ENCODE data around the gene TMEM95. TPM values are rescaled to one million over a fixed set of nuclear protein-coding genes. Genes with fewer than 3 reads are reported as not detected.

The TMEM95 gene
- total and polyA plus RNA-seq, 2 donors (not counting 1 experiment from before 2014, with no cell fraction given) = 0.25 TPM; not detected in 1

DNA sequence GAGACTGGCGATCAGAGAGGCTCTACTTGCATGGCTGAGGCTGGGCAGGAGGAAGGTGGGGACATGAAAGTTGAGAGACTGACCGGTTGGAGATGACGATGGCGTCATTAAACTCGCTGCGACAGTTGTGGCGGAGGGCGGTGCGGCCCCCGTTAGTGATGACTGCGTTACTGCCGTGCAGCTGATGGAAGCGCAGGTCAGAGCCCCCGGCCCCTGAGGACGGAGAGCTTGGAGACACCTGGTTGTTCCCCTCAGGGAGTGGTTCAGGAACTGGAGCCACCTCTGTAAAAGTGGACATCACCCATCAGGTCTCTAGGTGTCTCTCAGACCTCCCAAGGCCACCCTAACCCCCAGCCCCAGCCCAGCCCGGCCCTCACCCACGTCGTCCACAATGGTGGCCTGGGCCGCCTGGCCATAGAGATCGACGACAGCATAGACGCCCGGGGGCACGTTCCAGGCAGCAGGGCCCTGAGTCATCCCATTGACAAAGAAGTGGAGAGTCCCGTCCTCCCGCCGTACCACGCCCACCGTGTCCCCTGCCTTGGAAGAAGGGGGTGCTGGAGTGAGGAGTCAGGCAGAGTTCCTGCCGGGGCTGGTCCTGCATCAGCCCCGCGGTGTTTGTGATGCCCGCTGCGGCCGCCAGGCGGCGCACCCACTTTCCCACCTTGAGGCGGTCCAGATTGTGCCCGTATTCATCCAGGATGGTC lies 31.1 kb upstream of the TMEM95 start:
- intact Hi-C loops (cut with micrococcal nuclease) = loop anchor here (1.0 kb wide), 1 partner anchor 21 kb away; no protein-coding TSS in a partner anchor
- no peak overlapping the region for H3K4me3 ChIP-seq (ENCODE audit: control extremely low read depth in 1 of 5, extremely low read depth in 1 of 5, insufficient read depth in 1 of 5, low read depth in 2 of 5, low read length in 4 of 5)
- peak overlapping the region; percentile 20 for H3K27ac Mint-ChIP-seq
- H3K36me3 ChIP-seq (replicated peaks in 1 of 2; ENCODE audit: control extremely low read depth in 1 of 2, control insufficient read depth in 1 of 2, extremely low read depth in 1 of 2, insufficient read depth in 2 of 2, low read length in 1 of 2) = peaks cover 0 to 61% of the 10 kb centered on the region in 2 experiments
- H2AFZ ChIP-seq (ENCODE audit: insufficient read depth, low read depth, low read length, poor library complexity, severe bottlenecking) = no peak overlapping the region
- H3K27me3 Mint-ChIP-seq = no peaks in the 10 kb centered on the region
- peak; percentile 91 for TF ChIP-seq CTCF (IDR thresholded peaks at IDR 0.05)
- no peak for TF ChIP-seq EZH2 (IDR thresholded peaks at IDR 0.05; ENCODE audit: borderline replicate concordance, insufficient read depth, low read depth, low read length, poor library complexity, severe bottlenecking)
- peaks cover 17% of the 10 kb centered on the region for H3K4me1 Mint-ChIP-seq
- H3K9ac ChIP-seq (ENCODE audit: low read length) = no peak overlapping the region
- H3K27ac ChIP-seq (ENCODE audit: low read length in 2 of 2) = no peak overlapping the region
- no peaks in the 10 kb centered on the region for H3K9me3 Mint-ChIP-seq (ENCODE audit: insufficient read depth)
- peaks cover 5% of the 10 kb centered on the region for H4K20me1 ChIP-seq (ENCODE audit: control insufficient read depth, insufficient read depth, low read length, poor library complexity, severe bottlenecking)
- peaks cover 29% of the 10 kb centered on the region for H3K79me2 ChIP-seq (ENCODE audit: control insufficient read depth, insufficient read depth, low read length)
- H3K9me3 ChIP-seq (ENCODE audit: control extremely low read depth in 1 of 3, control insufficient read depth in 2 of 3, insufficient read depth in 1 of 3, low read length in 2 of 3) = no peaks in the 10 kb centered on the region
- 70% methylated on average over 38 of the region's 39 CpGs for WGBS (ENCODE audit: insufficient coverage)
- CTCF ChIA-PET = interaction anchor here (1.0 to 5.1 kb wide), 7 partner anchors 10 to 43 kb away, joined by 3 to 47 read pairs (median 5); partner anchors contain the start of genes ACAP1 and SLC2A4
- H3K4me3 Mint-ChIP-seq = no peak overlapping the region
- H3K4me1 ChIP-seq (ENCODE audit: control insufficient read depth in 2 of 2, insufficient read depth in 2 of 2, low read length in 2 of 2) = peaks cover 7 to 13% of the 10 kb centered on the region in 2 donors
- POLR2A ChIA-PET = interaction anchor here (0.6 to 1.7 kb wide), 3 partner anchors 13 to 881 kb away, joined by 3 to 6 read pairs (median 4); partner anchors contain the start of gene ACAP1
- DNase-seq (peak; percentile 75), ATAC-seq (ENCODE audit: low read depth) (peak; percentile 37)
- no peak overlapping the region for H3K4me2 ChIP-seq (replicated peaks; ENCODE audit: low read depth, low read length, poor library complexity, severe bottlenecking)
- no peaks in the 10 kb centered on the region for H3K27me3 ChIP-seq (replicated peaks in 1 of 4; ENCODE audit: control extremely low read depth in 1 of 4, control insufficient read depth in 3 of 4, insufficient read depth in 4 of 4, low read length in 3 of 4)

DNA sequence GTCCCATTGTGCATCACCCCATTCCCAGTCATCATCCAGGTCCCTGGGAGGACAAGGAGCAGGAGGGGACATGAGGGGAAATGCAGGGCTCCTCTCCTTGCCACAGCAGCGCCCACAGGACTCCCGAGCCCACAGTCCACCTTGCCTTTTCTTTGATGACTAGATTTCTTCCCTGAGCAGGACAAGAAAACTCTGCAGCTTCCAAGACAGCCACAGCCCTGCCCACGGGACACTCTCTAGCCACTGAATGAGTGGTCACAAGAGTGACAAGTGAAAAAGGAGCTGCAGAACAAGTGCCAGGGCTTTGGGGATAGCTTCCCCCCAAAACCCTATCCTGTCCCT lies 30.5 kb upstream of the TMEM95 start:
- Histone ChIP-seq H3K4me2 (replicated peaks; ENCODE audit: low read depth, low read length, poor library complexity, severe bottlenecking) (no peak overlapping the region), H3K9me3 (ENCODE audit: control extremely low read depth in 1 of 3, control insufficient read depth in 2 of 3, insufficient read depth in 1 of 3, low read length in 2 of 3) (no peaks in the 10 kb centered on the region), H2AFZ (ENCODE audit: insufficient read depth, low read depth, low read length, poor library complexity, severe bottlenecking) (no peak overlapping the region), H3K79me2 (ENCODE audit: control insufficient read depth, insufficient read depth, low read length) (peaks cover 29% of the 10 kb centered on the region), H3K9ac (ENCODE audit: low read length) (no peak overlapping the region), H3K27ac (ENCODE audit: low read length in 2 of 2) (no peak overlapping the region), H3K36me3 (replicated peaks in 1 of 2; ENCODE audit: control extremely low read depth in 1 of 2, control insufficient read depth in 1 of 2, extremely low read depth in 1 of 2, insufficient read depth in 2 of 2, low read length in 1 of 2) (peaks cover 0 to 59% of the 10 kb centered on the region in 2 experiments), H3K27me3 (replicated peaks in 1 of 4; ENCODE audit: control extremely low read depth in 1 of 4, control insufficient read depth in 3 of 4, insufficient read depth in 4 of 4, low read length in 3 of 4) (no peaks in the 10 kb centered on the region), H3K4me3 (ENCODE audit: control extremely low read depth in 1 of 5, extremely low read depth in 1 of 5, insufficient read depth in 1 of 5, low read depth in 2 of 5, low read length in 4 of 5) (no peak overlapping the region), H3K4me1 (ENCODE audit: control insufficient read depth in 2 of 2, insufficient read depth in 2 of 2, low read length in 2 of 2) (peaks cover 7 to 13% of the 10 kb centered on the region in 2 donors), H4K20me1 (ENCODE audit: control insufficient read depth, insufficient read depth, low read length, poor library complexity, severe bottlenecking) (peaks cover 5% of the 10 kb centered on the region)
- no peak overlapping the region for H3K4me3 Mint-ChIP-seq
- peaks cover 20% of the 10 kb centered on the region for H3K4me1 Mint-ChIP-seq
- ATAC-seq (ENCODE audit: low read depth) (no peak), DNase-seq (no peak)
- intact Hi-C loops (cut with micrococcal nuclease) = loop anchor here (1.0 kb wide), 1 partner anchor 21 kb away; no protein-coding TSS in a partner anchor
- TF ChIP-seq EZH2 (IDR thresholded peaks at IDR 0.05; ENCODE audit: borderline replicate concordance, insufficient read depth, low read depth, low read length, poor library complexity, severe bottlenecking) (no peak), CTCF (IDR thresholded peaks at IDR 0.05) (peak; percentile 64)
- H3K27me3 Mint-ChIP-seq = no peaks in the 10 kb centered on the region
- H3K9me3 Mint-ChIP-seq (ENCODE audit: insufficient read depth) = no peaks in the 10 kb centered on the region
- WGBS (ENCODE audit: insufficient coverage) = 80% methylated on average over 3 of the region's 3 CpGs
- no peak overlapping the region for H3K27ac Mint-ChIP-seq
- CTCF ChIA-PET = interaction anchor here (0.9 to 5.1 kb wide), 8 partner anchors 11 to 43 kb away, joined by 3 to 47 read pairs (median 4); partner anchors contain the start of genes ACAP1 and SLC2A4
- POLR2A ChIA-PET = interaction anchor here (0.6 to 1.7 kb wide), 3 partner anchors 12 to 881 kb away, joined by 3 to 6 read pairs (median 4); partner anchors contain the start of gene ACAP1

Data from B cell (primary cell).